IPS-NIHi7 (cell line): ENCODE results near the gene PARG.
A peak's percentile ranks its signal among the peaks of the same experiment; 100 is the strongest.
"Not testable (repeated sequence)": the region's sequence is repeated elsewhere in the genome, so short reads cannot be mapped to it uniquely, and the experiment has no call there.

Experiments
- DNase-seq: peaks from one replicate; pipeline ENCODE4 v3.0.0; 2012; ENCODE audit warnings: mixed read lengths; ENCODE audit errors: extremely low spot score

Gene PARG

DNA sequence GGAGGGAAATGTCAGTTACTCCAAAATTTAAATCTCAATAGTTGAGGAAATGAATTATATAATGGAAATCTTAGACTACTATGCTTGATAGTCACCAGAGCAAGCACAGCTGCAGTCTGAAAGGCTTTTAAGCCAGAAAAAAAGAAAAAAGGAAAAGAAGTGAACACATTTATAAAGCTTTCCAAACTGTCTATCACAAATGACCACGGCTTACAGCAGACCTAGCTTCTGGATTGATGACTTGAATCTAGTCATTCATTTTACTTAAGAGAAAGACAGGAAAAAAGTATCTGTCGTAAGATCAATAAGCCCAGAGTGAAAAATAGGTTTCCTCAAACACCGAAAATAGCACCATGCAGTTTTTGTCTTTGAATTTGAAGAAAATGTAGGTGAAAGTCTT lies 111.8 kb downstream of the PARG start:
- DNase-seq, result no peak

DNA sequence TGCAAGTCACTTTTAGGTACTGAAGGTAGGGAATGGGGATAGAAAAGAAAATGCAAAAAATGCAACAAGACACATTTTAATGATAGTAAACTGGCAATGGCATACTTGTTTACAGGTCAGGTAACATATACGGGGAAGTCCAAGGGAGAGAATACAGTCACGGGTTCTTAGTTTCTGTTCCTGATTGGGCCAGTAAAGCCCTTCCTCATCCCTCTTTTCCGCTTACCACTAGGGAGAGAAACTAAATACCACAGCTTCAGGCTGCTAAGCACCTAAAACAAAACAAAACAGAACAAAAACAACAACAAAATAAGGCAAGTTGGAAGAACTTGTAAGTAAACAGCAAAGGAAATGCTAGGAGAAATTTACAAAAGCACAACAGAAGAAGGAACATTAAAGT lies 114.5 kb downstream of the PARG start:
- DNase-seq, result no peak

DNA sequence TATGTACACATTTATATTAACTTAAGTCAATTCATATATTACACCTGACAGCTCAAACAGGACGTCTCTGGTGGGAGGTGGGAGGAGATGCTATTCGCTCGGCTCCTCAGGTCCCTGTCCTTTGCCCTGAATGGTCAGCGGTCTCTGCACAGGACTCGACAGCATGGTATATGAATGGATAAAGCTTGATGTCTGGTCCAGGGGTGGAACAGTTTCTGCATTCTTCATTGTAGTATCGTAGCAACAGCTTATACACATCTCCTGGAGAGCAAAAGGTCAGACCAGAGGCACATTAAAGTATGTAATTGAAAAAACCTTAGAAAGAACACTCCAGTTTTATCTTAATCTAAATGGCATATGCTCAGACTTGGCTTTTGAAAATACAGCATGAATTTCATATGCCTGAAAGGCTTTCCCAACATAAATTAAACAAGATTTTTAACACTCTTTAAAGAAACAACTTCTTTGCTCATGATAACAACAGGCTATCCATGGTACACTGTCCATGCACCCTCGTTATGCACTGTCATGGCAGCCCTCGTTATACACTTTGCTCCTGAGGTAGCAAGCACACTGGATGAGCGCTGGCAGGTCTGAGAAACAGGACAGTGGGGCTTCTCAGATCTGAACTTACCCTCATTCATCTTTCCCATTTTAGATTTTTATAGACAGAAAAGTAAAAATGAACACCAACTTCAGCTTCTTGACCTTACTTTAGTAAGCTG lies 122.4 kb downstream of the PARG start:
- no peak for DNase-seq

DNA sequence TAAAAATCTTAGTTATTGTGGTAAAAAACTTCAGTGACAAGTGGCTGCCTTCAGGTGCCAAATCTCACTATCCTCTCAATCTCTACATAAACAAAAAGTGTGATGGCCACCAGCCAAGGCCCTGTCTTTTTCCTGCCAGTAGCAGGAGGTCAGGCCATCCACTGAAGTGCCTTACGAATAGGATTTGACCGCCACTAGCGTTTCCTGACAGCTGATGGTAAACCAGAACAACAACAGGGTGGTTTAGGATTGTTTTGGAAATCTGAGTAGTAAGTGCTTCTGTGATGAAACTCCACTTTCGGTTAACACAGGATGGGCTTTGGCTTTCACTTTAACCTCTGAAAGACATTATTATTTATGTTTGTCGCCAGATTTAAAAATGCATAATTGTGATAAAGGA lies 124.0 kb downstream of the PARG start:
- DNase-seq, result no peak

DNA sequence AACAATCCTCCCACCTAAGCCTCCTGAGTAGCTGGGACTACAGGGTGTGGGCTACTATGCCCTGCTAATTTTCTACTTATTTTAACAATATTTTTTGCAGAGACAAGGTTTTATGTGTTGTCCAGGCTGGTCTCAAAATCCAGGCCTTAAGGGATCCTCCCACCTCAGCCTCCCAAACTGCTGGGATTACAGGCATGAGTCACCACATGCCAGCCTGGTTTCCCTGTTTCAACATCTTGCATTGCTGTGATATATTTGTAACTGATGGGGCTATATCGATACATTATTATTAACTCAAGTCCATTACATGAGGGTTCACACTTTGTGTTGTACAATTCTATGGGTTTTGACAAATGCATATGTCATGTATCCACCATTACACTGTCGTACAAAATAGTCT lies 137.8 kb downstream of the PARG start:
- DNase-seq, result no peak

DNA sequence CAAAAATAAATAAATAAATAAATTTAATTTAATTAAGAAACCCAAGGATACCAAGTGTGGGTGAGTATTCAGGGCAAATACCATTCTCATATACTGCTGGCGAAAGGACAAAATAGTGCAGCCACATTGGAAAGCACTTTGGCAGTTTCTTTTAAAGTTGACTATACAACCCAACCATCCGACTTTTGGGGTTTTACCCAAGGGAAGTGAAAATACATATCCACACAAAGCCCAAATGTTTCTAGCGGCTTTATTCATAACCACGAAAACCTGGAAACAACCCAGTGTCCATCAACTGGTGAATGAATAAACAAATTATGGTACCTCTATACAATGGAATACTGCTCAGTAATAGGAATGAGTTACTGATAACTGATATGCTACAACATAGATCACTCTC lies 143.6 kb downstream of the PARG start:
- DNase-seq, result no peak

DNA sequence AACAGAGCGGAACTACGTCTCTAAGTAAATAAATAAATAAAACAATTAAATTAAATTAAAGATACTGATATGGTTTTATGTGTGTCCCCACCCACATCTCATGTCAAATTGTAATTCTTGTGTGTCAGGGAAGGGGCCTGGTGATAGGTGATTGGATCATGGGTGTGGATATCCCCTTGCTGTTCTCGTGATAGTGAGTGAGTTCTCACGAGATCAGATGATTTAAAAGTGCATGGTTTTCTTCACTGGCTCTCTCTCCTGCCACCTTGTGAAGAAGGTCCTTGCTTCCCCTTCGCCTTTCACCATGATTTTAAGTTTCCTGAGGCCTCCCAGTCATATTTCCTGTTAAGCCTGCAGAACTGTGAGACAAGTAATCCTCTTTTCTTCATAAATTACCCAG lies 150.7 kb downstream of the PARG start:
- DNase-seq, result no peak

DNA sequence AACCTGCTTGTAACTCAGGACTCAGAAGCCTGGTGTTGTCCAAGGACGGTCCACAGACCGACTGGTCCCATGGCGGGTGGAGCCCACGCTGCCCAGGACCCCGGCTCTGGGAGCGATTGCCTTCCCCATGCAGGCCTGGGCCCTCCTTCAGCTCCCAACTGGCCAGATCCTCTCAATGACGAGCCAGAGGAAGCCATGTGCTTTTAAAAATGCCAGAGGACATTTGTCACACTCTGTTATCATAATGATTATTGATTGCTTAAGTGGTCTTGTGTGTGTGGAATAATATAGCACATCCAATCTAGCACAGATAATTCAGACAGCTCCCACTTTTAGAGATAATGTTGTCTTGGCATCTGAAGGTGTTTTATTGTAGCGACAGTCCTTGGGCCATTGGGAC lies 157.1 kb downstream of the PARG start:
- DNase-seq, result no peak

DNA sequence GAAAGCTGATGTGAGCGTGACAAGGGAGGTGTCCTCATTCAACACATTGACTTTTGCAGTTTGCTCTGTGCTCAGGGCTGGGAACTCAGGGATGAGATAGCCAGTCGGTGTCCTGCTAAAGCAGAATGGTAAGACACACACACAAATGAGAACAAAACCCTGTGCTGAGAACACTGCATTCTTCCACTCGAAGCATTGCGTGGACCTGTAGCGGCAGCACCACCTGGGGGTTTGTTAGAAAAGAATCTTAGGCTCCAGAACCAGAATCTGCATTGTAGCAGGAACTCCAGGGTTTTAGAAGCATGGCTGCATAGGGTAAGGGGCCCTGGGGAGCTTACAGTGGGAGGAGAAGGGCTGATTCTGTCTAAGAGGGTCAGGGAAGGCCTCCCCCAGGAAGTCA lies 158.2 kb downstream of the PARG start:
- no peak for DNase-seq

DNA sequence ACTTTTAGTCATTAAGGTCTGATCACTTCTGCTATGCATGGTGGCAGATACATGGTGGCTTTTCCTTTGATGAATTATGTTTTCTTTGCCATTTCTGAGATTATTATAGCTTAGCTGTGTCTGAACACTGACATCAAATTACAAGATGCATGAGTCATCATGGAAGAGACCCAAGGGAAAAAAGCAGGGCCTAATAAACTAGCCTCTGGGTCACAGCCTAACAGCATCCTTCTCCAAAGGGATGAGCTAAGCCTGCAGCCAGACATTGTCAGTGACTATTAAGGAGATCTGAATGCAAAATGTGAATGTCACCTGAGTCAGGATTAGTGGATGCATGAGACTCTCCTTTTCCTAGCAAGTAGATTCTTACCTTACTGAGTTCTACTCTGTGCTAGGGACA lies 160.6 kb downstream of the PARG start:
- no peak for DNase-seq

DNA sequence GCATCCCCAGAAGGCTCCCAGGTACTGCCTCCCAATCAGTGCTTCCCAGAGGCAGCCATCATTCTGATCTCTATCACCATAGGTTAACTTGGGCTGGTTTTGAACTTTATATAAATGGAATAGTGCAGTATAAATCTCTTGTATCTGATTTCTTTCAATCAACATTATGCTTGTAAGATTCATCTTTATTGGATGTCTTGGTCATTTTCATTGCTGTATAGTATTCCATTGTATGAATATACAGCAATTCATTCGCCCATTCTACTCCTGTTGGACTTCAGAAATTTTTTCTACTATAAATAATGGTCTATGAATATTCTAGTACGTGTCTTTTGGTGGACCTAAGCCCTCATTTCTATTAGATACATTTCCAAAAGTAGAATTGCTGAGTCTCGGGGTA lies 163.6 kb downstream of the PARG start:
- DNase-seq, result no peak

DNA sequence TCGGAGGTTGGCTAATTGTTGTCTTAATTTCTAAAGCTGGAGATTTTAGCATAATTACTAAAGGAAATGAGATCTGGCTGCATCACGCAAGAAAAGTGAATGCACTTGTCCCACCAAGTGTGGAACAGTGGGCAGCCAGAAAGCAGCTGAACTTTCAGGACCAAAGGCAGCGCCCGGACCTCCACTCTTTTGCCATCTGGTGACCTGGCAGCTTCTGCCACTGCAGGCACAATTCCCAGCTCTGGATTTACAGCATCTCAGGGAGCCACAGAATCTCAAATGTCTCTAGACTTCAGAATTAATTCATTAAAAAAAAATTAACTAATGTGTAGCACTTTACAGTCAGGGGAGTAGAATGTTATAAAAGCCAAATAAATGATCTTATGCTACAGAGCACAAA lies 165.0 kb downstream of the PARG start:
- DNase-seq, result no peak

DNA sequence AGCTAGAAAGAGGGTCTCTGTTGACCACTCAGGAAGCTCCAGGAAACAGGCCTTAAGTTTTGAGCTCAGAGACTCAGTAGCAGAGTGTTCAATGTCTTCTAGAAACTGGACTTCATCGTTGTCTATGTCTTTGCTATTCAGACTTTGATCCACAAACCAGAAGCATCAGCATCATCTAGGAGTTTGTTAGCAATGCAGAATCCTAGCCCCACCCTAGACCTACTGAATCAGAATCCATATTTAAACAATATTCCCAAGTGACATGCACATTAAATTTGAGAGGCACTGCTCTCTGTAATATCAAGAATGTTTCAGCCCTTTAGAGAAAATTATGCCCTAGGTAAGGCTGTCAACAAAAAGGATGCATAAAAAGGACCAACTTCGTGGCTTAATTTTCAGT lies 166.8 kb downstream of the PARG start:
- DNase-seq, result no peak

DNA sequence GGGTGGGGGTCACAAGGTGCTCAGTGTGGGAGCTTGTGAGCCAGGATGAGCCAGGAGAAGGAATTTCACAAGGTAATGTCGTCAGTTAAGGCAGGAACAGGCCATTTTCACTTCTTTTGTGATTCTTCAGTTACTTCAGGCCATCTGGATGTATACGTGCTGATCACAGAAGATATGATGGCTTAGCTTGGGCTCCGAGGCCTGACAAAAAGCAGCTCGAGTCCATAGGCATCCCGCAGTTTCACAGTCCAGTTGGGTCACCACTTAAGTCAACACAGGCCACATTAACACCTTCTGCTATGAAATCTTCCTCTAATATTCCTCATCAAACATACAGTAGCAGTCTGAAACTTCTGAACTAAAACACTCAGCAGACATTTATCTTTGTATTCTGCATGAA lies 168.9 kb downstream of the PARG start:
- not testable (repeated sequence) for DNase-seq

DNA sequence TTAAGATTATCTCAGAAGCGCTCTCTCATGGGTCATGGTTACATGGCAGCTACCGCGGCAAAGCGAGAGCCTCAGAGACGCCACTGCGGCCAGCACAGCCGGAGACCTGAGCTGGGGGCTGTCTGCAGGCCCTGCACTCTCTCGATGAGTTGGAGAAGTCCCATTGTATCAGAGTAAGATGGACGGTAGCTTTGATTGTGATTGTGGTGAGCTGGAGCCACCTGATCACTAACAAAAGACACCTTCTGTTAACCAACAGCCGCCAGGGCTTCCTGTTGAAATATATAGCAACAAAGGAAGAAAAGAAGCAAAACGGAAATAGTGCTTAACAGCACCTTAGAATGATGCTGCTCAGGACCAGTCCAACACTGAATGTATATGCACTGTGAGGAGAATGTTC lies 170.8 kb downstream of the PARG start:
- not testable (repeated sequence) for DNase-seq

DNA sequence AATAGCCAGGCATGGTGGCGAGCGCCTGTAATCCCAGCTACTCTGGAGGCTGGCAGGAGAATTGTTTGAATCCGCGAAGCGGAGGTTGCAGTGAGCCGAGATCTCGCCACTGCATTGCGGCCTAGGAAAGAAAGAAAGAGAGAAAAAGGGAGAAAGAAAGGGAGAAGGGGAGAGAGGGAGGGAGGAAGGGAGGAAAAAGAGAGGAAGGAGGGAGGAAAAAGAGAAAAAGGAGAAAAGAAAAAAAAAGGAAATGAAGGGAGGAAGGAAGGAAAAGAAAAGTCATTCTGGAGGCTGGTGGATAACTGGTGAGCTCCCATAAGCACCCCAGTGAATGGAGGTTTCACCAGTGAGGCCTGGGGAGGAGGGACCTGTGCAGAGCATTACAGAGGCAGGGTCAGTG lies 172.1 kb downstream of the PARG start:
- no peak for DNase-seq

DNA sequence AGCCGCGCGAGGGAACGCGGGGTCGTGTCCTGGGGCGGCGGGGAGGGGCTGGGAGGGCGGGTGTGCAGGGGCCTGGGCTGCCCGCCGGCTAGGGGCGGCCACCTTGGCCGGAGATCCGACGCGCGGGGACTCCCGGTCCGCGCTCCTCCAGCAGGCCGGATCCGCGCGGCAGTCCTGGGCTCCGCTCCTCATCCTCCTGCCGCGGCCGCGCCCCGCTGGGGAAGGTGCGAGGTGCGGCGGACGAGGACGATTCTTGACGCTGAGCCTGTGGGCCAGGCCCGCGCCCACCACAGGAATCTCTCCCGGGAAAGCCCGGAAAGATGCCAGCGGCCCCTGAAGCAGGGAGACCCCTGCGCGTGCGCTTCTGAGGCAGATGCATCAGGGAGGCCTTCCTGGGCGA lies 173.1 kb downstream of the PARG start:
- DNase-seq, result peak; percentile 22

DNA sequence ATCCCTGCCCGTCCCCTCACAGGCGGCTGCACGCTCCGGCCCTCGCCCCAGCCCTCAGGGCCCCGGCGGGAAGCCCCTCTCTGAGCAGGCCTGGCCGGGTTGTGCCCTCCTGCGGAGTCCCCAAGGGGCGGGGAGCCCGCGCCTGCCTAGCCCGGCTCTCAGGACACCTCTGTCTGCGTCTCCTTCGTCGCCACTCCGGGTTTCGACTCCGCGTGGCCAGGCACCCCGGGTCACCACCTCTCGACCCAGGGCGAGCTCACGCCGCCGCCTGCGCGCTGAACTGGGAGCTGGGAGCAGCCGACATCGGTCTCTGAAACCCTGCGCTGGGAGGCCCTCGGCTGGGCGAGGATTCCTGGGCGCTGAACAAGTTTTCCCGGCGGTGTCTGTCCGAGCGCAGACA lies 173.5 kb downstream of the PARG start:
- peak; percentile 23 for DNase-seq
